ENCODE measurements around the gene AHR.
"Not testable (repeated sequence)": the region's sequence is repeated elsewhere in the genome, so short reads cannot be mapped to it uniquely, and the experiment has no call there.

Gene AHR

DNA sequence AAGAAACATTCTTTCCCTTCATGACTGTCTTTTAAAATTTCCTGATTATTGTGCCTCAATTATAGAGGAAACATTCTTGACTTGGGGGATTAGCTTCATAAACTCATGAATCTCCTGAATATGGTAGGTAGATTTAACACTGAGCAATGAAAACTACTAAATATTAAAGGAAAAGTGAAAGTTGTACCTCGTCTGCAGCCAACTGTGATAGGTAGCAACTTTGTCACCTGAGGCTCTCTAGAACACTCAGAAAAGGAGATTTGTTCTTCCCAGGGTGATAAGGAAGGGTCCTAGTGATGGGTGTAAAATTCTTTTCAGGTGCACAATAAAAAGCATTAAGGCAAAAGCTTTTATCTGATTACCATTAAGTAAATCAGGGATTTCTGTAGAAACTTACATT, 78.1 kb downstream of the AHR start:
- DNase-seq (ENCODE audit: low read depth), result no peak

DNA sequence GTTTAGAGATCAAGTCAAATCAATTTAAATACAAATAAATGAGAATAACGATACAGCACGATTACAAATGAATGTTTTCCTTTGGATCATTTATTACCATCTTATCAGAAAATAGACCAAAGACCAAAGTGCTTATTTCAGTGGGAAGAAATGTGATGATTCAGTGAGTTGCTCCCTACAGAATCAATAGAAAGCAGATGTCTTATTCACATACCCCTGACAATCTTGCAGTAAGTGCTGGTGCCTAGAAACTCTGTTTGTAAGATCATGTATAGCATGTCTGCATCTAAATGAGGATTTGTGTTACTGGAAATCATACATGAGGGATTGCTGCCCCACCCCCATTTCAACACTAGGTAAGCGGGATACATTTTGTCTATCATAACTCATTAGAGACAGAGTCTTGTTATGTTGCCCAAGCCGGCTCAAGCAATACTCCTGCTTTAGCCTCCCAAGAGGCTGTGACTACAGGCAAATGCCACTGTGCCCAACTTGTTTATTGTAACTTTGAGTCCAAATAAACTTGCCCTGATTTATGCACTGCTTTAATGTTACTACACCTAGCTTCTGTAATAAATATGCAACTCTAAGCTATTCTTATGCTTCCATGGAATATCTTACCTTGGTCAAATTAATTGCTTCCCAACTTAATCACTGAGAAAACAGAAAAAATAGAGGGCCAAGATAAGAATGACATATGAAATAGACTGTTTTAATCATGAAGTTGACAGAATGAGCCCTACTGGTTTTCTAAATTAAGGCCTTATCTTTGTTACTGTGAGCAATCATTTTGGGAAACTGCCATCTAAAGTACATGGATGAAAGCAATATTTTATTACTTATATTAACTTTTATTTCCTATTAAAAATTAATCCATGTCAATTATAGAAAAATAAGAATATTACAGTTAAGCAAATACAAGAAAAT, 82.5 kb downstream of the AHR start:
- no peak for DNase-seq (ENCODE audit: low read depth)

DNA sequence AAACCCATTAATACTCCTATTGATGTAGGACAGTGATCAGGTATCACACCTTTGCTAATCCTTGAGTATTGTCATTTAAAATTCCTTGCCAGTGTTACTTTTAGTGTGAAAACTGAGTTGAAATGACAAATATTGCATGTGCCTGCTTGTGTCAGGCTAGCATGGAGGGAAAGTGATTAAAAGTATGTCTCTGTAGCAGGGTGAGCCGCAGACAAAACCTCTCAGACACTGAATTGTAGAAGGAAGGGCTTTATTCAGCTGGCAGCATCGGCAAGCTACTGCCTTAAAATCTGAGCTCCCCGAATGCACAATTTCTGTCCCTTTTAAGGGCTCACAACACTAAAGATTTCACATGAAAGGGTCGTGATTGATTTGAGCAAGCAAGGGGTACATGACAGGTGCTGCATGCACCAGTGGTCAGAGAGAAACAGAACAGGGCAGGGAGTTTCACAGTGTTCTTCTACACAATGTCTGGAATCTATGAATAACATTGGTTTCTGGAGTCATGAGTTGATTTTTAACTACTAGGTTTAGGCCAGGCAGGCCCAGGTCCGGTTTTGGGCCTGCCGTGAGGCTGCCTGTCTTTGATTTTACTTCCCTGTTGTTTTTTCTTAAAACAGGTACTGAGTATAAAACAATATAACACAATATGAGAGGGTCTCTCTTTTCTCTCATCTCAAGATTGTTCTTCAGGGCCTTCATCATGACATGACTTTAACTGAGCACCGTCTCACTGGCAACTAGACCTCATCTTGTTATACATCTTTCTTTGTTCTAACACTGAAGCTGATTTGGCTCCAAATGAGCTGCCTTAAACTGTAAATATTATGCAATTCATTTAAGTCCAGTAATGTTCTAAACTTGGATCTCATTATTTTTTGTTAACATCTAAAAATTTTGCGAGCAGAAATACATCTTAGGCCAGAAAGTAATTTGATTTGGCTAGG, 84.2 kb downstream of the AHR start:
- DNase-seq (ENCODE audit: low read depth), result not testable (repeated sequence)

DNA sequence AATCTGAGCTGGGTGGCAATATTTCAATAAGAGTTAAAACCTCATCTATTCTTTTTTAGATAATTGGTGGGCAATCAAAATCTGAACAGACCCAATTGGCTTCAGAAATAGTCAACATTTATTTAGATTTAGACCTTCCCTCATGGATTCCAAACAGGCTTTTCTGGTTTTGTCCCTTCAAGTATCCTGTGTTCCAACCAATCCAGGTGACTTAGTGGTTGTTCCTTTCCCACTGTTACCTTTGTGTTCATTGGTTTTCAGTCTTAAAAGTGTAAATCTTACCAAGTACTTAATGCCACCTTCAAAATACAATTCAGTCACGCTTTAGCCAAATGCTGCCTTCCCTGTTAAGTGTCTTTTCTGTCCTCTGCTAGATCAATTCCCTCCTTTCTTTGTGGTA, 85.9 kb downstream of the AHR start:
- no peak for DNase-seq (ENCODE audit: low read depth)

DNA sequence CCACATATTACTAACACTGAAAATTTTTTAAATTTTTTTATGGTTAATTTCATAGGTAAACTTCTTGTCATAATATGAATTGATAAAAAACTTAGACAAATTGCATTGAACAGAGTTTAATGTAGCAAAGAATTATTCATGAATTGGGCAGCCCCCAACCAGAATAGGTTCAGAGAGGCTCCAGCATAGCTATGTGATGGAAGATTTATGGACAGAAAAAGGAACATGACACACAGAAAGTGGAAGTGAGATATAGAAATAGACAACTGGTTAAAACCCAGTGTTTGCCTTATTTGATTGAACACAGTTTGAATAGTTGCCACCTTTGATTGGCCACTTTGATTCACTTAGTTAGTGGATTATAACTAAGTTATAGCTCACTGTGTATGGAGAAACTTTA, 87.2 kb downstream of the AHR start:
- no peak for DNase-seq (ENCODE audit: low read depth)

DNA sequence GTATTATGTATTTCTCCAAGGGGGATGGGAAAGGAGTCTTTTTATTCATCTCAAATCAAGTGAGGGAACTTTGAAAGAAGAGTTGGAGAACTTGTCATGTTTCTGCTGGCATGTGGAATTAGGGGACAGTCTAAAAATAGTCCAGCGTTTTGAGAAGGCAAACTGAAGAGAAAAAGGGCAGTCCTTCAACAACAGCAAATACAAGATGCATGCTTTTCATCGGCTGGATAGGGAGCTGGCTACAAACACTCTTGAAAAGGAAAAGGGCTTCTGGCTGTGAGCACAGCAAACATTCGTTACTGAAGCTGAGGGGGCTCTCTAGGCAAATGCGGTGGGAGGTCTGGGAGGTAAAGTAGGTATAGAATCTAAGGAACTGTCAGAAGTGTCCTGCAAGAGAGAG, 91.9 kb downstream of the AHR start:
- DNase-seq (ENCODE audit: low read depth), result no peak

DNA sequence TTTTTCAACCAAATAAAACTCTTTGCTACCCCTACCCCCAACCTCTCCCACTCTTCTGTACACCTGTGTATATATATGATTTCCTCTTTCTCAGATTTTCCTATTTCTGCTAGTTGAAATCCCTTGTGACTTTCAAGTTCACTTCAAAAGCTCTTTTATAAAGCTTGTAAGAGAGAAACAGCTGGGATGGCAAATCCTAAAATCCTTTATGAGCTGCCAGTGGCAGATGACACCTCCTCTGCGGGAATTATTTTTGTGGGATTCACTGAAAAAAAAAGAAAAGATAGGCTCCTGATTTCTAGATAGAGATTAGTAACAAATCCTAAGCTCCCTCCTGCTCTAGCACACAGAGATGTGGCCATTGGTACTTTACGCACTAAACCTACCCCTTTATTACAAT, 92.9 kb downstream of the AHR start:
- no peak for DNase-seq (ENCODE audit: low read depth)

DNA sequence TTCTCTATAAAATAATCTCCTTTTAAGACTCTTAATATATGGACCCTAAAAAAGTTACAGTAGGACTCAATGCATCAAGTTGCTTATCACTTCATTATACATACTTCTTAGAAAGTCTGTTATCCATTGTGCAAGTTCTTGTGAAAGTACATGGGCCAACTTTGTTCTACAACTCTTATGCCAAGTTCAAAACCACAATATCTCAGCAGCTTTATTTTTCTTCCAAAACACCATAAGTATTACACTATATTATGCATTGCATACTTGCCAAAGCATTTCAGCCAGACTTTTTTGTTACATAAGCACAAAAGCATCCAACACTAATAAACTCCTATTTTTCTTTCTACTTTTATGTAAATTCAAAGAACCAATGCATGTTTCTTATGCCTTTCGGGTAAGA, 94.4 kb downstream of the AHR start:
- no peak for DNase-seq (ENCODE audit: low read depth)

DNA sequence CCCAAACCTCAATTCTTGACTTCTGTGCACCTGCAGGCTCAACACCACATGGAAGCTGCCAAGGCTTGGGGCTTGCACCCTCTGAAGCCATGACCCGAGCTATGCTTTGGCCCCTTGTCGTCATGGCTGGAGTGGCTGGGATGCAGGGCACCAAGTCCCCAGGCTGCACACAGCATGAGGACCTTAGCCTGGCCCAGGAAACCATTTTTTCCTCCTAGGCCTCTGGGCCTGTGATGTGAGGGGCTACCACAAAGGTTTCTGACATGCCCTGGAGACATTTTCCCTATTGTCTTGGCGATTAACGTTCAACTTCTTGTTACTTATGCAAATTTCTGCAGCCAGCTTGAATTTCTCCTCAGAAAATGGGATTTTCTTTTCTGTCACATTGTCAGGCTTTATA, 96.1 kb downstream of the AHR start:
- not testable (repeated sequence) for DNase-seq (ENCODE audit: low read depth)
